ENCODE data around the gene TCOF1.

DNA sequence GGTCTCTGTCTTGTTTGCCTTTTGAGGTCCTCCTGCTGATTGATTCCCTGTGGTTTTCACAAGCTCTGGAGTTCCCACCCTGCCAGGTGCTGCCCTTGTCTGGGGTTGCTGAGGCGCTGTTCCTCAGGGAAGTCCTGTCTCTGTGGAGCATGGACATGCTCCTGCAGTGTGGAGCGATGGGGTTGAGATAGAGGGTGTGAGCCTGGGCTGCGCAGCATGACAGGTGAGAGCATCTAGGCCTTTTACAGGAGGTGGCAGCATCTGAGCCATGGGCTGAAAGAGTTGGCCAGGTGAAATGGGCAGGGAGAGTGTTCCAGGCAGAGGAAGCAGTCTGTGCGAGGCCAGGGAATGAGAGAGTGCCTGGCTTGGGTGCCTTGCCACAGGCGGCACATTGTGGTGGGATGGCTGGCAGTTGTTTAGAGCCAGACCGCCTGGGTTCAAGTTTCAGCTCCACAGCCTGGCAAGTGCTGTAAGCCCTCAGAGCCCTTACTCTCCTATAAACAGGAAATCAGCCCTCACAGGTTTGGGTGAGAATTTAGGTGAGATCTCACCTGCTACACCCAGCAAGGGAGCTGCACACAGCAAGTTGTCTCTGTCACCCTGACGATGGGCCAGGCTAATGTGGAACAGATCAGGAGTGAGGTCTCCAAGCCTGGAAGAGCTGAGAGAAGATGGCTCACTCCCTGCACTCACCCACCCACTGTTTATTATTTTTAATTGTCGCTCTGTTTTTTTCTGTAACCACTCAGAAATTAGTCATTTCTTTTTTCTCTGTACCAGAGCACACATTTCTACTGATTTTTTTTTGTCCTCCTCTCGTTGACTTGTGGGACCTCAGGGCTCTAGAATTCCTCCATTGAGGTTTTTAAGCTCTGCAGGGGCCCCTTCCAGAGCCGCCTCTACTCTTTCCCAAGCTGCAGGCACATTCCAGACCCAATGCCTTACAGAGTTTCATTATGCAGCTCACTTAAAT lies 19.6 kb downstream of the TCOF1 start:
- TF ChIP-seq, protein P1, sequence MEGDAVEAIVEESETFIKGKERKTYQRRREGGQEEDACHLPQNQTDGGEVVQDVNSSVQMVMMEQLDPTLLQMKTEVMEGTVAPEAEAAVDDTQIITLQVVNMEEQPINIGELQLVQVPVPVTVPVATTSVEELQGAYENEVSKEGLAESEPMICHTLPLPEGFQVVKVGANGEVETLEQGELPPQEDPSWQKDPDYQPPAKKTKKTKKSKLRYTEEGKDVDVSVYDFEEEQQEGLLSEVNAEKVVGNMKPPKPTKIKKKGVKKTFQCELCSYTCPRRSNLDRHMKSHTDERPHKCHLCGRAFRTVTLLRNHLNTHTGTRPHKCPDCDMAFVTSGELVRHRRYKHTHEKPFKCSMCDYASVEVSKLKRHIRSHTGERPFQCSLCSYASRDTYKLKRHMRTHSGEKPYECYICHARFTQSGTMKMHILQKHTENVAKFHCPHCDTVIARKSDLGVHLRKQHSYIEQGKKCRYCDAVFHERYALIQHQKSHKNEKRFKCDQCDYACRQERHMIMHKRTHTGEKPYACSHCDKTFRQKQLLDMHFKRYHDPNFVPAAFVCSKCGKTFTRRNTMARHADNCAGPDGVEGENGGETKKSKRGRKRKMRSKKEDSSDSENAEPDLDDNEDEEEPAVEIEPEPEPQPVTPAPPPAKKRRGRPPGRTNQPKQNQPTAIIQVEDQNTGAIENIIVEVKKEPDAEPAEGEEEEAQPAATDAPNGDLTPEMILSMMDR (IDR thresholded peaks at IDR 0.05): no peak
- TF ChIP-seq POLR2A (IDR thresholded peaks at IDR 0.05): no peak
